ENCODE measurements around the gene RACK1. TPM values are rescaled to one million over a fixed set of nuclear protein-coding genes. Genes with fewer than 3 reads are reported as not detected.

Gene RACK1
- total and polyA plus RNA-seq, 2 experiments from 2014 or later, result 2,372 to 4,798 TPM

- DNase-seq (ENCODE audit: low spot score) (peak; percentile 81), ATAC-seq (peak; percentile 69)
- Histone ChIP-seq H3K4me3 (peak overlapping the region; percentile 99), H3K4me2 (peak overlapping the region; percentile 100), H3K27me3 (ENCODE audit: insufficient read depth) (no peaks in the 10 kb centered on the region), H3K27ac (ENCODE audit: low read depth) (peak overlapping the region; percentile 84), H2AFZ (peak overlapping the region; percentile 94), H3F3A (replicated peaks; ENCODE audit: low read depth) (peaks cover 13% of the 10 kb centered on the region; the same call in 1 of the 2 replicates), H4K20me1 (replicated peaks; ENCODE audit: insufficient read depth) (peaks cover 13% of the 10 kb centered on the region), H3K79me2 (replicated peaks; ENCODE audit: insufficient read depth) (peaks cover 53% of the 10 kb centered on the region), H3K36me3 (ENCODE audit: insufficient read depth) (peaks cover 3% of the 10 kb centered on the region; the same call in 1 of the 2 replicates), H3K9me2 (ENCODE audit: insufficient read depth) (no peaks in the 10 kb centered on the region), H3K4me1 (ENCODE audit: insufficient read depth) (peaks cover 17% of the 10 kb centered on the region)
- H3K9me3 Mint-ChIP-seq, result no peaks in the 10 kb centered on the region
- TF ChIP-seq POLR2AphosphoS5 (IDR thresholded peaks at IDR 0.05; ENCODE audit: low read depth), result peak; percentile 60
- TF ChIP-seq JUNB (IDR thresholded peaks at IDR 0.05; ENCODE audit: unreplicated experiment), result peak; percentile 17
- no peak for TF ChIP-seq ZNF114 (CRISPR knock-in tag; IDR thresholded peaks at IDR 0.05)
- peaks cover 19% of the 10 kb centered on the region for H3K4me1 Mint-ChIP-seq
- peak overlapping the region; percentile 94 for H3K27ac Mint-ChIP-seq
- peaks cover 19% of the 10 kb centered on the region for H3K36me3 Mint-ChIP-seq (ENCODE audit: low read depth)
- peaks cover 14% of the 10 kb centered on the region for H3K27me3 Mint-ChIP-seq (ENCODE audit: insufficient read depth, low read depth, poor library complexity)
- peak overlapping the region; percentile 90 for H3K4me3 Mint-ChIP-seq
These were observed 17.8 kb upstream of the RACK1 start for GRCh38 chr5:181261320-181262049.

GRCh38 chr5:181260720-181261319 lies 17.1 kb upstream of the RACK1 start, which contains the start of gene TRIM52:
Gene TRIM52 (minus strand): TSS chr5:181261143. CDS start chr5:181260813, 330 bp downstream.
- Histone ChIP-seq H3K4me3 (peak within 1 kb of the TSS; percentile 99), H3K4me2 (peak within 1 kb of the TSS; percentile 100), H3K36me3 (ENCODE audit: insufficient read depth) (peaks cover 8% of the 10 kb centered on the region), H3F3A (replicated peaks; ENCODE audit: low read depth) (peaks cover 18% of the 10 kb centered on the region), H3K27ac (ENCODE audit: low read depth) (peak within 1 kb of the TSS; percentile 84), H2AFZ (peak within 1 kb of the TSS; percentile 94), H3K4me1 (ENCODE audit: insufficient read depth) (peaks cover 17% of the 10 kb centered on the region), H3K27me3 (ENCODE audit: insufficient read depth) (no peaks in the 10 kb centered on the region), H4K20me1 (replicated peaks; ENCODE audit: insufficient read depth) (peaks cover 19% of the 10 kb centered on the region), H3K79me2 (replicated peaks; ENCODE audit: insufficient read depth) (peaks cover 60% of the 10 kb centered on the region), H3K9me2 (ENCODE audit: insufficient read depth) (no peaks in the 10 kb centered on the region)
- peak; percentile 97 for TF ChIP-seq CREB1 (CRISPR knock-in tag; IDR thresholded peaks at IDR 0.05; ENCODE audit: low read depth)
- peak; percentile 75; the same call in 1 of the 2 replicates for TF ChIP-seq ETS1 (IDR thresholded peaks at IDR 0.05)
- peak; percentile 96 for TF ChIP-seq POLR2AphosphoS5 (IDR thresholded peaks at IDR 0.05; ENCODE audit: low read depth)
- no peak for TF ChIP-seq ZNF462 (CRISPR knock-in tag; IDR thresholded peaks at IDR 0.05)
- Mint-ChIP-seq H3K4me3 (peak within 1 kb of the TSS; percentile 90), H3K9me3 (no peaks in the 10 kb centered on the region), H3K4me1 (peaks cover 17% of the 10 kb centered on the region), H3K27ac (peak within 1 kb of the TSS; percentile 94), H3K36me3 (ENCODE audit: low read depth) (peaks cover 26% of the 10 kb centered on the region), H3K27me3 (ENCODE audit: insufficient read depth, low read depth, poor library complexity) (peaks cover 13% of the 10 kb centered on the region)
- DNase-seq (ENCODE audit: low spot score) (peak; percentile 96), ATAC-seq (peak; percentile 88)

All from GM23338 (cell line).